Loucy (cell line): Measurements from ENCODE around the gene ACOXL.

Source experiments
- H2AFZ ChIP-seq: fragments of 200-600 bp; sonication (generic); 2 replicates; pipeline ENCODE4 v1.6.0; 2016; ENCODE audit warnings: antibody characterized with exemption, mild to moderate bottlenecking, low read length, moderate library complexity
- H3F3A ChIP-seq: fragments of 200-600 bp; 2 replicates; pipeline ENCODE4 v1.6.0; 2016; ENCODE audit warnings: antibody characterized with exemption, low read depth, mild to moderate bottlenecking
- H3K27me3 ChIP-seq: fragments of 200-600 bp; sonication (generic); 2 replicates; pipeline ENCODE4 v1.6.1; 2014; ENCODE audit warnings: low read length, mild to moderate bottlenecking; ENCODE audit not compliant: insufficient read depth, poor library complexity, severe bottlenecking
- H3K36me3 ChIP-seq: fragments of 200-600 bp; sonication (generic); 2 replicates; pipeline ENCODE4 v1.6.1; 2016; ENCODE audit warnings: low read length; ENCODE audit not compliant: insufficient read depth
- H3K4me1 ChIP-seq: fragments of 200-600 bp; sonication (generic); 2 replicates; pipeline ENCODE4 v1.5.1; 2014; ENCODE audit warnings: low read length, mild to moderate bottlenecking; ENCODE audit not compliant: insufficient read depth, poor library complexity, severe bottlenecking
- H3K4me2 ChIP-seq: fragments of 200-600 bp; sonication (generic); 2 replicates; pipeline ENCODE4 v1.6.0; 2014; ENCODE audit warnings: antibody characterized with exemption, low read length, low read depth, mild to moderate bottlenecking; ENCODE audit not compliant: poor library complexity, severe bottlenecking
- H3K4me3 ChIP-seq: fragments of 200-600 bp; sonication (generic); 2 replicates; pipeline ENCODE4 v1.5.1; 2014; ENCODE audit warnings: low read length, mild to moderate bottlenecking, mixed read lengths; ENCODE audit not compliant: poor library complexity, severe bottlenecking
- H3K79me2 ChIP-seq: fragments of 200-600 bp; sonication (generic); 2 replicates; pipeline ENCODE4 v1.6.1; 2014; ENCODE audit warnings: low read length; ENCODE audit not compliant: insufficient read depth
- H3K9ac ChIP-seq: fragments of 200-600 bp; sonication (generic); 2 replicates; pipeline ENCODE4 v1.6.0; 2014; ENCODE audit warnings: mild to moderate bottlenecking, low read depth, low read length, moderate library complexity; ENCODE audit not compliant: poor library complexity, severe bottlenecking
- H3K9me2 ChIP-seq: fragments of 200-600 bp; sonication (generic); replicated peaks from 2 replicates; pipeline ENCODE4 v1.6.1; 2016; ENCODE audit warnings: low read depth, low read length, mixed read lengths
- H3K9me3 ChIP-seq: fragments of 200-600 bp; sonication (generic); 2 replicates; pipeline ENCODE4 v1.6.1; 2014; ENCODE audit warnings: mild to moderate bottlenecking, antibody characterized with exemption, low read length, low read depth; ENCODE audit not compliant: insufficient read depth
- H4K20me1 ChIP-seq: fragments of 200-600 bp; sonication (generic); 2 replicates; pipeline ENCODE4 v1.6.0; 2014; ENCODE audit warnings: antibody characterized with exemption, low read length, mild to moderate bottlenecking; ENCODE audit not compliant: insufficient read depth, poor library complexity, severe bottlenecking
- CTCF ChIP-seq: fragments of 200-600 bp; sonication (generic); conservative IDR thresholded peaks from 2 replicates; pipeline ENCODE4 v1.5.1; 2014; ENCODE audit warnings: mild to moderate bottlenecking, antibody characterized with exemption, low read length
- EZH2phosphoT487 ChIP-seq: fragments of 200-600 bp; IDR thresholded peaks from 2 replicates; pipeline ENCODE4 v1.6.1; 2018; ENCODE audit warnings: antibody characterized with exemption, mild to moderate bottlenecking, moderate library complexity, borderline replicate concordance

The ACOXL gene

DNA sequence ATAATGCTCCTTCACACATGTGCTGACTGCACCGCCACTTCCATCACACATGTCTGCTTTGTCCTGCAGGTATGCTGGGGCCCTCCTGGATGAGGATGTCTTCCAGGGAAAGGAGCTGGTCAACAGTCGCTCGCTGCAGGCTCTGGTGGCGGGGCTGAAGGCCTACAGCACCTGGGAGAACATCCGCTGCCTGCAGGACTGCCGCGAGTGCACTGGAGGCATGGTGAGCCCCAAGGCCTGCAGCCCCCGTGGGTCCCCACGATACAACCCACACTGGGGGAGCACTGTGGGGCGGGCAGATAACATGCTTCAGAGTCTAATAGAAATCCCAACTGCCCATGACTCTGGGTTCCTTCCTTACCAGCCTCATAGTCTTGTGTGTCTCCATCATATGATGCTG lies 201.0 kb downstream of the ACOXL start:
- no peaks in the 10 kb centered on the region for H3K36me3 ChIP-seq
- no peak for TF ChIP-seq EZH2phosphoT487
- no peak for TF ChIP-seq CTCF

DNA sequence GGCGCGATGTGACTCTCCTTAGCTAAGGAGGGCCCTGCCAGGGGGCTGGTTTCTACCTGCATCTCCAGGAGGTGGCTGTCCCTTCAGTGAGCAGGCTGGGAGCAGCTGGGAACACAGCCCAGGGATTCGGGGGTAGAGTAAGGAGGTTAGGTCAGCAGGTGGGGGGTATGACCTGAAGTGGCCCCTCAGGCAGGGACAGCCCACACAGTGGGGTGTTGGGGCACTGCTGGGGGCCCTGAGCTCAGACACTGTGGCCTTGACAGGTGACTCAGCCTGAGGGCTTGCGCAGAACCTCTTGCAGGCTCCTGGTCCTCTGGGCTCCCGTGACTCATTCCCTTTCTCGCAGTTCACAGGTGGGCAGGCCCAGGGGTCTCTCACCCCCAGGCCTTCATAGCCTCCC lies 202.6 kb downstream of the ACOXL start:
- Histone ChIP-seq H3K79me2 (no peaks in the 10 kb centered on the region), H3K9me3 (peaks cover 5% of the 10 kb centered on the region; the same call in 1 of the 2 replicates), H3K4me3 (no peak overlapping the region), H3K9me2 (no peaks in the 10 kb centered on the region), H3K9ac (no peak overlapping the region), H3K36me3 (no peaks in the 10 kb centered on the region), H4K20me1 (no peaks in the 10 kb centered on the region), H2AFZ (no peak overlapping the region), H3K27me3 (no peaks in the 10 kb centered on the region), H3K4me2 (no peak overlapping the region), H3K4me1 (no peaks in the 10 kb centered on the region), H3F3A (no peaks in the 10 kb centered on the region)
- TF ChIP-seq EZH2phosphoT487 (no peak), CTCF (no peak)

More for the DNA sequence above, 201.0 kb downstream of the ACOXL start:
- Histone ChIP-seq H3K27me3 (no peaks in the 10 kb centered on the region), H3K4me3 (no peak overlapping the region), H3K9me3 (peaks cover 5% of the 10 kb centered on the region; the same call in 1 of the 2 replicates), H3K9me2 (no peaks in the 10 kb centered on the region), H3K9ac (no peak overlapping the region), H2AFZ (no peak overlapping the region), H4K20me1 (no peaks in the 10 kb centered on the region), H3K79me2 (no peaks in the 10 kb centered on the region), H3K4me1 (no peaks in the 10 kb centered on the region), H3K4me2 (no peak overlapping the region), H3F3A (no peaks in the 10 kb centered on the region)

DNA sequence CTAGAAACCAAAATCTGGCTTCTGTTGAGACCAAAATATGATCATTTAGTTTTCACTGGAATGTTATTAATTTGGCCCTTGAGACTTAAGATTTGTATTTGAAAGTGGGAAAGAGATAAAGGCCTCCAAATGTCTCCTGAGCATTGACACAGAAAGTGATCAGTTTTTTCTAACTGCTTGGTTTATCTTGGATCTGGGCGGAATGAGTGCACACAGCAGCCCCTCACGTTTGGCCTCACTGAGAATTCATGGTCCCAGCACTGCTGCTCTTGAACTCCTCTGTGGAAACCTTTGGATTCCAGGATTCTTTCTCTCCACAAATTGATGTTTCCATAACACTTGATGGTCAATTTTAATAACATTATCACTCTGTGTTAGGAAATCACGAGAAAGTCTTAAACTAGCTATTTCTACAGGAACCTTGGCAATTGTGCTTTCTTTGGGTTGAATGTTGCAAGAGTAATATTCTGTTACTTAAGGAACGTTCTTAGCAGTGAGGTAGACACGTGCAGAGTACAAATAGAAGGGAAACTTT lies 208.1 kb downstream of the ACOXL start:
- Histone ChIP-seq H3K4me2 (no peak overlapping the region), H2AFZ (no peak overlapping the region), H3K36me3 (no peaks in the 10 kb centered on the region), H3F3A (no peaks in the 10 kb centered on the region), H3K4me3 (no peak overlapping the region), H3K9me2 (no peaks in the 10 kb centered on the region), H3K79me2 (no peaks in the 10 kb centered on the region), H3K9me3 (no peaks in the 10 kb centered on the region), H3K9ac (no peak overlapping the region), H4K20me1 (no peaks in the 10 kb centered on the region), H3K4me1 (no peaks in the 10 kb centered on the region), H3K27me3 (no peaks in the 10 kb centered on the region)
- TF ChIP-seq CTCF, result no peak
- TF ChIP-seq EZH2phosphoT487, result no peak
